Left renal pelvis (tissue), 4 donors: Measurements from ENCODE around the gene NIPSNAP3A. TPM values are rescaled to one million over a fixed set of nuclear protein-coding genes. Genes with fewer than 3 reads are reported as not detected.
A peak's percentile ranks its signal among the peaks of the same experiment; 100 is the strongest.
"Not testable (repeated sequence)": the region's sequence is repeated elsewhere in the genome, so short reads cannot be mapped to it uniquely, and the experiment has no call there.

Experiments
- DNase-seq, 4 donors: peaks; one replicate each; pipeline ENCODE4 v3.0.0-alpha.2; 2013; ENCODE audit warnings: low read depth in 4 of 4, low spot score in 3 of 4
- polyA plus RNA-seq, 4 donors: library from polyadenylated mRNA; unstranded; fragments of 120-200 nt; gene quantifications; one replicate each; pipeline ENCODE4 v1.2.1, GENCODE V29; 2013; ENCODE audit not compliant: insufficient read length in 4 of 4

NIPSNAP3A gene
- 10 to 100 TPM; 40.0 to 68.3 (median 50.7) TPM for polyA plus RNA-seq

DNA sequence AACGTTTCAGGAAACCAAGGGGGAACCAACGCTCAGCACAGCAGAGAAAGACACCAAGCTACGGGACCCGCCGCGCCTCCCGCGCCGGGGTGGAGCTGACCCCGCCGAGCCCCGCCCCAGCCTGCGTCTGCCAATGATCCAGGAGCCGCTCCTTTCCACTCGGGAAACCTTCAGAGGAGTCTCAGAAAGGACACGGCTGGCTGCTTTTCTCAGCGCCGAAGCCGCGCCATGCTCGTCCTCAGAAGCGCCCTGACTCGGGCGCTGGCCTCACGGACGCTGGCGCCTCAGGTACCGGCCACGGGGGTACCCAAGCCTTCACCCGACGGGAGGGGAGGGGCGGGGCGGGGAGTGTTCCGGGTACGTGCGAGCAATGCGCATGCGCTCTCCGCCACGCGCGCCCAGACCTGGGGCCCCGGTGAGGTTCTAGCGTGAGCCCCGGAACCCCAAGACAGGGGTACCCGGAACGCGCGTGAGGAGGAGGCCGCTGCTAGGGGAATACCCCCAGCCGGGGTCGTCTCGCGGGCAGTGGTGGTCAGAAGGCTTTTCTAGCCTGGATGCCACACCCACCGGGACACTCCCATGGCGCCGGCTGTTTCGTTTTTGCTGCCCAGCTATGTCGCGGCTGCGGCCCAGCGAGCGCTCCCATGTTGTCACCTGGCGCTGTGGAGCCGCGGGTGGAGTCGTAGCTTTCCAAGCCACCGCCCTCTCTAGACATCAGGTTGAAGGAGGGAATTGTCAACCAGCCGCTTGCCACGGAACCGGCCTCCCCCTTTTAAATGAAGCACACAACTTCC is at the start of gene NIPSNAP3A:
Gene NIPSNAP3A (plus strand): TSS at position 119 of the 794 bp plus-strand sequence. CDS start 110 bp downstream, at position 229.
- peak; percentile 69 to 78 (median 72) for DNase-seq

DNA sequence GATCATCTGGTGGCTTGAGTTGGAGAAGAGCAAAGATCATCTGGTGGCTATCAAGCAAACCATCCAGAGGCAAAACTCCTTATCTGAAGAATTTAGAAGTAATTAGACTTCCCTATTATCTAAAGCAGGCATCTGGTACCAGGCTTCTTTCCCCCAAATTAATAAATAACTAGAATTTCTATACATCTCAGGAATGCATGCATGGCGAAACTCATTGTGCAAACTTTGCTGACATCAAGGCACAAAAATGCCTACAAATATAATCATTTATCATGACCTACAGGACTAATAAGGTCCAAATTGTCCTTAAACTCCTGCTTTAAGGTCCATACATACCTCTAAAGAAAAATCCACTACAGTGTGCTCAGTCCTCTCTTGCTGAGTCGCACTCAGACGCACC is 47.2 kb upstream of the NIPSNAP3A start:
- no peak for DNase-seq

DNA sequence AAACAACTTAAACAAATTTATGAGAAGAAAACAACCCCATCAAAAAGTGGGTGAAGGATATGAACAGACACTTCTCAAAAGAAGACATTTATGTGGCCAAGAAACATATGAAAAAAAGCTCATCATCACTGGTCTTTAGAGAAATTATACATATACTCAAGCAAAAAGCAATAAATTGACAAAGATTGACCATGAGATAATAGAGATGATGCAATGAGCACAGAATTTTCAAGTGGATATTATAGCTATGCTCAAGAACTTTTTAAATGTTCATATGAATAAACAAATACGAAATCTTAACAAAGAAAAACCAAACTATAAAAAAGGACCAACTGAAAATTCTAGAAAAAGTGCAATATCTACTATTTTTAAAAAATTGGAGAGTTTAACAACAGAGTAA is 38.7 kb upstream of the NIPSNAP3A start:
- DNase-seq: not testable (repeated sequence)

DNA sequence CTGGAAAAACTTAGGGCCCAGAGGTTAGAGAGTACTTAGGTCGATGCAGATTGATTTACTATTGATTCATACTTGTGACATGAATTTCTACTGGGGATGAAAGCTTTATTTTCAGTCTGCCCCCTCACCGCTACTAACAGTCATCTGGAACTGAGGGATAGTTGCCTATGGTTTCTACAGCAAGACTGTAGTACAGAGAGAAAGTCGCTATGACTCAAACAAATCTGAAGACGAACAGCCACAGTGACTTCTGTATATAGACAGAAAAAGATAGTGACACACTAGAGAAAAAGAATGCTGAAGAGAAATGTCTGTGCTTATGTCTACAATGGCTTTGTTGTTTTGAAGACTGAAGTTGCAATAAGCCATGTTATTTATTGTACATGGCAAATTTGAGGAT is 35.9 kb upstream of the NIPSNAP3A start:
- DNase-seq: no peak

DNA sequence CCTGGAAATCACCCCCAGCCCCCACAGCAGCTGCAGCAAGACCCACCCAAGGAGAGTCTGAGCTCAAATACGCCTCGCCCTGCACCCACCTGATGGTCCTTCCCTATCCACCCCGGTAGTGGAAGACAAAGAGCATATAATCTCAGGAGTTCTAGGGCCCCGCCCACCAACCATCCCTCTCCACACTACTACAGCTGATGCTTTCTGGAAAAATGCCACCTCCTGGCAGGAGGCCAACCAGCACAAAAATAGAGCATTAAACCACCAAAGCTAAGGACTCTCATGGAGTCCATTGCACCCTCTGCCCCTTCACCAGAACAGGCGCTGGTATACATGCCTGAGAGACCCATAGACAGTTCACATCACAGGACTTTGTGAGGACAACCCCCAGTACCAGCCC is 22.5 kb upstream of the NIPSNAP3A start:
- no peak for DNase-seq

DNA sequence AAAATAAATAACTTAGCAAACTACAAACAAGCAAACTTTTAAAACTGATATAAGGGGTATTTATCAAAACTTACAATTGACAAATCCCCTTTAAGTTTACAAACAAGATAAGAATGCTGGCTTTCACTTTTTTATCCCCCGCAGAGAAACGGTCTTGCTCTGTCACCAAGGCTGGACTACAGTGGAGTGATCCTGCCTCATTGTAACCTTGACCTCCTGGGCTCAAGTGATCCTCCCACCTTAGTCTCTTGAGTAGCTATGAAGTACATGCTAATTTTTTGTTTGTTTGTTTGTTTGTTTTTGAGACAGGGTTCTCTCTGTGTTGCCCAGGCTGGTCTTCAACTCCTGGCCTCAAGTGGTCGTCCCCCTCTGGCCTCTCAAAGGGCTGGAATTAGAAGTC is 9.0 kb upstream of the NIPSNAP3A start:
- no peak for DNase-seq

DNA sequence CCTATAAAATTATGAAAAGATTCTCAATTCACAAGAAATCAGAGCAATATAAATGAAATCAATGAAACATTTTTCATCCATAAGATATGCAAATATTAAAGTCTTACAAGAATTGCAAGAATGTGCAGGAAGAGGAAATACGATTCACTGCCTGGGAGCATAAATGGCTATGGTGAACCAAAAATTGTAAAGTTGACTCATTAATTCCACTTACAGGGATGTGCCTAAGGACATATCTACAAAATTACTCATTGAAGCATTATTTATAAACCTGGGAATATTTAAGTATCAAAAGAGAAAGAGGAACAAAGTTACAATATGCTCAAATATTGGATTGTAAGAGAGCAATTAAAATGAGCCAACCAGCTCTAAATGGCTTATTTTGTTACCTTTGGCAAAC is 6.9 kb upstream of the NIPSNAP3A start:
- DNase-seq: no peak

DNA sequence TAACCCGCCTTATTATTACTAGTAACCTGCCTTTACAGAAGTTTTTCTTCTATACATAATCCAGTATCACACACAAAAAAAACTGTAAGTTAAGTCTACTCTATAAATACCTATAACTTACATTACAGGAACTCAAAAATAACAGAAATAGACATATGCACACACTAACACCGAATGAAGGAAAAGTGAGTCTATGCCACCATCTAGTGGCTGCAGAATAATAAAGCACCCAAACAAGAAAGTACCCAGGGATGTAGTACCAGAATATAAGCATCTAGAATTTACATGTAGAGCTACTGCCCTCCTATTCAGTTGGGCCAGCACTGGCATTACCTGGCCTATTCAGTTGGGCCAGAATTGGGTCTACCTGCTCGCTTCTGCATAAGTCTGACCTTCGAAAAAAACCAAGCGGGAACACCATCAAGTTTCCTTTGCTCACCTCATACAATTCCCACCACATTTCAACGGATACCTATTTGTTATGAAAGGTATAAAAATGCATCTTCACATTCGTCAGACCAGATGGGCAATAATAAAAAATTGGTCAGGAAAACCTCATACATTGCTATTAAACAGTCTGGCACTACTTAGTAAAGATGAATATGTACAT is 4.0 kb upstream of the NIPSNAP3A start:
- DNase-seq: peak; percentile 37 to 49 (median 46)

DNA sequence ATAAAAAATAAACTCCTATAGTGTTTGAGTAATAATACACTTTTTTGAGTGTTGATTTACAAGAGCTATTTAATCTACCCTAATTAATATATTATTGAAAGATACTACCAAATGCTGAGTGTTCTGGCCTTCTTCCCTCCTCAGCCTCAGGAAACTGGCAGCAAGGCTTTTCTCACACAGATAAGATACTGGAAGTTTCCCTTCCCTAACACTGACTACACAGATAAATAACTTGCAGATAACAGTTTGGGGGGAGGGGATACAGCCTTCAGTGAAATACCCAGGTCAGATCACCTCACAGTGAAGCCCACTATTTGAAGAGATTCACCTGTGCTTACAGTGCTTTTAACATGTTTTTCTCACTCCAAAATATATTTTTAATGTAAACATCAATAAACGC is 1.6 kb upstream of the NIPSNAP3A start:
- DNase-seq: no peak

DNA sequence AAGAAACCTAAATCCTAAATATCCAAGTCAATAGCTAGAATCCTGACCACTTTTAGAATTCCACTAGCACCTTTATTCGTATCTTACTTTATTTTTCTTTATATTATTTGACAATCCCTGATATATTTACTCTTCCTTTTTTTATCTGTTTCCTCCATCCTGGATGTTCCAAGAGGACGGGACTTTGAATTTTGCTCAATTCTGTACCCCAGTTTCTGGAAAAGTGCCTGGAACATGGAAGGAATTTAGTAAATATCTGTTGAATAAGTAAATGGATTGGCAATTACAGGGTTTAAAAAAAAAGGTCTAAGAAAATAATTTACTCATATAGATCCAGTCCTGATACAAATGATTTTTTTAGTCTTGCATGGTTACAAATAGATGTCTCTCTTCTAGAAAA is 1.2 kb upstream of the NIPSNAP3A start:
- no peak for DNase-seq

DNA sequence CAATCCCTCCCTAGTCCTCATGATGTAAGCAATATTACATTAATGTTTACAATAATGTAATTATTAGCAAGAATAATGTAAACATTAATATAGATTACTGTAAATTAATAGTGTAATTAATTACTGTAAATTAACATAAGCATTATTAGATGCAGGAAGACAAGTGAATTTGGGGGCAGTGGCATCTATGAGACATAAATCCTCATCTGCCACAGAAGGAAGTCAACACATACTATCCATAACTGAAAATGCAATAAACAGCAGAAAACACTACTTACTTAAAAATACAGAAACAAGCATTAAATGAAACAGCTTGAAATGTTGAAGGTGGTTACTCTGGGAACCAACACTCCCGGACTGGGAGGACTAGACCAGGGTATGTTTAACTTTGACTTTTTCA is 685 bp upstream of the NIPSNAP3A start:
- DNase-seq: peak in 1 of 4 donors; percentile 12

DNA sequence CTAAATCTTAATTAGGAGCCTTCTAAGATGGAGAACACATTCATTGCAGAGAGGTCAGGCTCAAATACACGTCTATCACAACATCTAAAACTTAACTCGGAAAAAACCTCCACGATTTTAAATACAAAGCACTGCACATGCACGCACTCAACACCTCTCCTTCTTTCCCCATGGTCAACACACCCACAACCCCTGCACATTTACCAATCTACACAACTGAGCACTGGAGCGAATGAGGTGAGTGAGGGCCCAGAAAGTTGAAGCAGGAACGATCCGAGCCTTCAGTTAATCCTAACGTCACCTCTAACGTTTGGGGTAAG is 278 bp upstream of the NIPSNAP3A start:
- no peak for DNase-seq

DNA sequence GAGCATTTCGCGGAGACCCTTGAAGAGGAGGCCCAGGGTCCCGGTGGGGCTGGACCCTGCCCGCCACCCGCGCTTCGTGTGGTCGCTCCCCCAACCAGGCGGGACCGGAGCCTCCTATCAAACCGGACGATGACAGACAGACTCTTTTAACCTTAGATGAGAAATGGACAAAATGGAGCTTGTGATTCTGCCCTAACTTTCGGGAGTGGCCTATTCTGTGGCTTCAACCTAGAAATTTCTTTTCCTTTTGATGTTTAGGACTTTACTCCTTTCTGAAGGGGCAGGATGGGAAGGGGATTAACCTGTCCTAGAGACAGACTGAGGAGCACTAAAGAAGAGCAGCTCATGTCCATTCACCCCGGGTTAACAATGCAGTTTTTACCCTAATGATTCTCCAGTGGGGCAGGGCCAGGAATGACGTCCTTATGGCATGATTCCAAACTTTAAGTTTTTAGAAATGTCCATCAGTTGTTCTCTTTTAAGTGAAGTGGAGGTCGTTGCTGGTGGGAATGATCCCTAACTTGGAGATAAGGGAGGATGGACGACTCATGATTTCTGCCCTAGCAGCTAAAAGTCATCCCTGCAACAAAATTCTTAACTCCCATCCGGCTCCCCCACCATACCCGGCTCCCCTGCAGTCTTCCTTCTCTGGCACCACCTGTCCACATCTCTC is 1.0 kb downstream of the NIPSNAP3A start:
- peak in 3 of 4 donors; percentile 16 to 46 (median 35) for DNase-seq

DNA sequence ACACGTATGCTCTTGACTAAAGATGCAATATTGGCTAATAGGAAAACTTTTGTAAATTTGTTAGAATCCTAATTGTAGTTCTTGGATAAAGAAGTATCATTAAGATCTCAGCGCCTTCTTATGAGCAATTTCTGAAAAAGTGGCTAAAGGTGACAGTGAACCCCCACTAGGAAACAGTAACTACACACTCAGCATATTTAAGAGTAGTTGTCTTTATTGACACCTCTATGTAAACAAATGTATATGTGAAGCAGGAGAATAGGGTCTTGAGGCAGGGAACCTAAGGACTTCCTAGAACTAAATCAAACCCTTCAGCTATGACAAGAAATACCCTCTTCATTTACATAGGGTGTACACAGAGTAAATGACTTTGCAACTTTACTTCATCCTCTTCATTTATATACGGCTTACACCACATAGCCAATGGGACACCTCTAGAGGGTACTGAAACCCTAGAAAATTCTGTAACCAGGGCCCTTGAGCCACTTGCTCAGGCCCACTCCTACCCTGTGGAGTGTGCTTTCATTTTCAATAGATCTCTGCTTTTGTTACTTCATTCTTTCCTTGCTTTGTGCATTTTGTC is 2.8 kb downstream of the NIPSNAP3A start:
- DNase-seq: no peak

DNA sequence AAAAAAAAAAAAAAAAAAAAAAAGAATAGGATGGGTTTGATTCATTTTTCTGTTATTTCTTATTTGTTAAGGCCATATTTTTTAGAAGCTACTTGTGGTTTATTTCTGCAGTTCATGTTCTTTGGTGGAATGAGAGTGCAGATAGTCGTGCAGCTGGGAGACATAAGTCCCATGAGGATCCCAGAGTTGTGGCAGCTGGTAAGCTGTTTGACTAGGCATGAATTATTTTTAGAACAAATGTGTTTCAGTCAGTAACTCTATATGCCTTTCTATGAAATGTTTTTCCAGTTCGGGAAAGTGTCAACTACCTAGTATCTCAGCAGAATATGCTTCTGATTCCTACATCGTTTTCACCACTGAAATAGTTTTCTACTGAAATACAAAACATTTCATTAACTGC is 11.5 kb downstream of the NIPSNAP3A start:
- no peak for DNase-seq

DNA sequence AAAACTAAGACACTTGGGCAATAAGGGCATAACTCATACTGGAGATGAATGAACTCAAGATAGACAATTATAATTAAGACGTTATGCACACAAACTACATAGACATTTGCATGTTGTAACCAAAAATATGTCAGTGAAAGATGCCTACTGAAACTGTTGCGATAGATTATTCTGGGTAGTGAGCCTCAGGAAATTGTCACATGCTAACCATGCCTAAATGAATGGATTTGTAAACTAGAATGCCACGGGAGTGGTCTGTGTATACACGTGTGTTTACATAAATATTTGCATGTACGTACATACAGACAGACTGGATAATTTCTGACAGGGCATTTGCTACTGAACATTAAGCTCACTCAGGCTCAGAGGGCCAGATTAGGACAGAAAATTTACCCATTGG is 17.7 kb downstream of the NIPSNAP3A start:
- no peak for DNase-seq

DNA sequence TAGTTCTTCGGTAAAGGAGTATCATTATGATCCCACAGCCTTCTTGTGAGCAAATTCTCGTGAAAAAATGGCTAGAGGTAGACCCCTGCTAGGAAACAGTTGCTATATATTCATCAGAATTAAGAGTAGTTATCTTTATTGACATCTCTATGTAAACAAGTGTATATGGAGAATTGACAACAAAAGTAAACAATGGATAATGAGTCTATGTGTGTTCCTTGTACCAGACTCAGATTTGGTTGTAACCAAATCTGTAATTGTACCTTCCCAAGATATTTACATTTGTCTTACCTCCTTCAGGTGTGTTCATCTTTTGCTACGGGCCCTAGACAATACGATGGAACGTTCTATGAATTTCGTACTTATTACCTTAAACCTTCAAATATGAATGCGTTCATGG is 18.5 kb downstream of the NIPSNAP3A start:
- DNase-seq: no peak

DNA sequence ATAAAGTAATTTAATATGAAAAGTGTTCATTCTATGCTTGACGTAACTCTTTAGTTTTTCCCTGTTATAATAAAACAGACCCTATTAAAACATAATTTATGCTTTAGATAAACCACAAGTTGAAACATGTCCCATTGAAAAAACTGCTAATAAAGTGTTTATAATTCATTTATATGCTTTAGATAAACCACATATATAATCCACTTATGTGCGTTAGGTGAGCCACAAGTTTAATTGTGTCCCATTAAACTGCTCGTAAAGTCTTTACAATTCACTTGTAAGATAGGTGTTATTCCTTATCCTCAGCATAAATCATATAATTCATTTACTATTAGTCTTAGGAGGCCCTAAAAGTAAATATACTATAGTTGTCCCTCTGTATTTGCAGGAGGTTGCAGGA is 20.0 kb downstream of the NIPSNAP3A start:
- no peak for DNase-seq

DNA sequence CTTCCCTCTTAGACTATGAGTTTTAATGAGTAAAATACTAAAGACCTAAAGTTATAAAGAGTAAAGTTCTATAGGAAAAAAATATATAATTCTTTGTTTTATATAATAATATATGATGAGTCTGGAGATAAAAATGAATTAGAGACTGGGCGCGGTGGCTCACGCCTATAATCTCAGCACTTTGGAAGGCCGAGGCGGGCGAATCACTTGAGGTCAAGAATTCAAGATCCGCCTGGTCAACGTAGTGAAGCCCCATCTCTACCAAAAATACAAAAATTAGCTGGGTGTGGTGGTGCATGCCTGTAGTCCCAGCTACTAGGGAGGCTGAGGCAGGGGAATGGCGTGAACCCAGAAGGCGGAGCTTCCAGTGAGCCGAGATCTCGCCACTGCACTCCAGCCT is 21.5 kb downstream of the NIPSNAP3A start:
- DNase-seq: not testable (repeated sequence)

DNA sequence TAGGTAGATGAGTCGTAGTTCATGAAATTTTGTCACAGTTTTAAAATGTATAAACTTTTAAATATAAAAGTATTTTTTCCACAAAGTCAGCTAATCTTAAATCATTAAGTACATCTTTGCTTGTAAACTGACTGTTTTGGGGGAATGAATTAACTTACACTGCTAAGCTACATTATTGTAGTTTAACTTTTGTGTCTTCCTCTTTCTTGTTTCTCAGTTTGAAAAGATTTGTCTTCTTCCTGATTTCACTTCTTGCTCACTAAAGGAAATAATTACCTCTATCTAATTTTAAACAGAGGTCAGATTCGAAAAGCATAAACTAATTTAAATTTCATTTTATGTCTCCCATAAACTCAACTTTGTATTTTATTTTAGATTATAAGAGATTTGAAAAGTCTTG is 22.2 kb downstream of the NIPSNAP3A start:
- no peak for DNase-seq

DNA sequence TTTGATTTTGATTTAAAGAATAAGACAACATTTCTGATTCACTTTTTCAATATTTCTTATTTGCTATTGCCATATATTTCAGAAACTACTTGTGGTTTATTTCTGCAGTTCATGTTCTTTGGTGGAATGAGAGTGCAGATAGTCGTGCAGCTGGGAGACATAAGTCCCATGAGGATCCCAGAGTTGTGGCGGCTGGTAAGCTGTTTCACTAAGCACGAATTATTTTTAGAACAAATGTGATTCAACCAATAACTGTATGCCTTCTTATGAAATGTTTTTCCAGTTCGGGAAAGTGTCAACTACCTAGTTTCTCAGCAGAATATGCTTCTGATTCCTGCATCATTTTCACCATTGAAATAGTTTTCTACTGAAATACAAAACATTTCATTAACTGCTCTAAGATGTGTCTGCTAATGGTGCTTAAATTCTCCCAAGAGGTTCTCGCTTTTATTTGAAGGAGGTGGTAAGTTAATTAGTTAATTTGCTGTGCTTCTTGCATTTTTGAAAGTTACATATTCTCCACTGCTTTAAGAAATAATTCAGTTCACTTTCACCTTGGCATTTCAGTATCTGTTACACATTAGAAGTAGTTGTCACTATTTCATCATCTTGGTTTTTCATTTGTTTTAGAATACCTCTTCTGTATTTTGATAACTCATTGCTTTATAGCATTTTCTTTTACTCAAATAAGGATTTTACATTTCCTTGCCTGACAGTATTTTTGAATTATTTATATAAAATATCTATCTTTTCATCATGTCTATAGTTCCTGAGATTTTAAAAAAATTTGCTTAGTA is 25.4 kb downstream of the NIPSNAP3A start:
- DNase-seq: no peak
